Measurements from ENCODE around the gene WFS1. TPM values are rescaled to one million over a fixed set of nuclear protein-coding genes. Genes with fewer than 3 reads are reported as not detected.

Gene WFS1
- total and polyA plus RNA-seq, 2 of the 13 experiments (the other 11 are each of a cell fraction or from before 2014, with no cell fraction given): 39.1 to 42.2 TPM

- TF ChIP-seq DRAP1 (CRISPR knock-in tag; IDR thresholded peaks at IDR 0.05) (no peak), ZNF660 (CRISPR knock-in tag; IDR thresholded peaks at IDR 0.05; ENCODE audit: borderline replicate concordance, low read depth) (no peak), ZMYM3 (CRISPR knock-in tag; IDR thresholded peaks at IDR 0.05) (no peak), GATAD2A (CRISPR knock-in tag; IDR thresholded peaks at IDR 0.05) (peak; percentile 36; the same call in 1 of the 2 replicates), ZNF607 (CRISPR knock-in tag; IDR thresholded peaks at IDR 0.05; ENCODE audit: borderline replicate concordance) (no peak), ZNF615 (CRISPR knock-in tag; IDR thresholded peaks at IDR 0.05; ENCODE audit: borderline replicate concordance) (peak; percentile 72; the same call in 1 of the 2 replicates), ZFX (CRISPR knock-in tag; IDR thresholded peaks at IDR 0.05; ENCODE audit: low read depth) (peak; percentile 64), ZNF451 (CRISPR knock-in tag; IDR thresholded peaks at IDR 0.05) (no peak), ATF2 (CRISPR knock-in tag; IDR thresholded peaks at IDR 0.05) (no peak), SP5 (CRISPR knock-in tag; IDR thresholded peaks at IDR 0.05; ENCODE audit: borderline replicate concordance, low read depth) (no peak), ZNF160 (CRISPR knock-in tag; IDR thresholded peaks at IDR 0.05) (no peak), RNF219 (CRISPR knock-in tag; IDR thresholded peaks at IDR 0.05) (no peak), ZNF460 (CRISPR knock-in tag; IDR thresholded peaks at IDR 0.05; ENCODE audit: borderline replicate concordance) (no peak), POLR2AphosphoS5 (IDR thresholded peaks at IDR 0.05; ENCODE audit: low read depth, low read length) (no peak)
- TF ChIP-seq, protein P1, sequence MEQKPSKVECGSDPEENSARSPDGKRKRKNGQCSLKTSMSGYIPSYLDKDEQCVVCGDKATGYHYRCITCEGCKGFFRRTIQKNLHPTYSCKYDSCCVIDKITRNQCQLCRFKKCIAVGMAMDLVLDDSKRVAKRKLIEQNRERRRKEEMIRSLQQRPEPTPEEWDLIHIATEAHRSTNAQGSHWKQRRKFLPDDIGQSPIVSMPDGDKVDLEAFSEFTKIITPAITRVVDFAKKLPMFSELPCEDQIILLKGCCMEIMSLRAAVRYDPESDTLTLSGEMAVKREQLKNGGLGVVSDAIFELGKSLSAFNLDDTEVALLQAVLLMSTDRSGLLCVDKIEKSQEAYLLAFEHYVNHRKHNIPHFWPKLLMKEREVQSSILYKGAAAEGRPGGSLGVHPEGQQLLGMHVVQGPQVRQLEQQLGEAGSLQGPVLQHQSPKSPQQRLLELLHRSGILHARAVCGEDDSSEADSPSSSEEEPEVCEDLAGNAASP (CRISPR knock-in tag; IDR thresholded peaks at IDR 0.05; ENCODE audit: borderline replicate concordance): no peak
- TF ChIP-seq, protein P2, sequence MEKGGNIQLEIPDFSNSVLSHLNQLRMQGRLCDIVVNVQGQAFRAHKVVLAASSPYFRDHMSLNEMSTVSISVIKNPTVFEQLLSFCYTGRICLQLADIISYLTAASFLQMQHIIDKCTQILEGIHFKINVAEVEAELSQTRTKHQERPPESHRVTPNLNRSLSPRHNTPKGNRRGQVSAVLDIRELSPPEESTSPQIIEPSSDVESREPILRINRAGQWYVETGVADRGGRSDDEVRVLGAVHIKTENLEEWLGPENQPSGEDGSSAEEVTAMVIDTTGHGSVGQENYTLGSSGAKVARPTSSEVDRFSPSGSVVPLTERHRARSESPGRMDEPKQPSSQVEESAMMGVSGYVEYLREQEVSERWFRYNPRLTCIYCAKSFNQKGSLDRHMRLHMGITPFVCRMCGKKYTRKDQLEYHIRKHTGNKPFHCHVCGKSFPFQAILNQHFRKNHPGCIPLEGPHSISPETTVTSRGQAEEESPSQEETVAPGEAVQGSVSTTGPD (CRISPR knock-in tag; IDR thresholded peaks at IDR 0.05): no peak
- TF ChIP-seq, protein P3, sequence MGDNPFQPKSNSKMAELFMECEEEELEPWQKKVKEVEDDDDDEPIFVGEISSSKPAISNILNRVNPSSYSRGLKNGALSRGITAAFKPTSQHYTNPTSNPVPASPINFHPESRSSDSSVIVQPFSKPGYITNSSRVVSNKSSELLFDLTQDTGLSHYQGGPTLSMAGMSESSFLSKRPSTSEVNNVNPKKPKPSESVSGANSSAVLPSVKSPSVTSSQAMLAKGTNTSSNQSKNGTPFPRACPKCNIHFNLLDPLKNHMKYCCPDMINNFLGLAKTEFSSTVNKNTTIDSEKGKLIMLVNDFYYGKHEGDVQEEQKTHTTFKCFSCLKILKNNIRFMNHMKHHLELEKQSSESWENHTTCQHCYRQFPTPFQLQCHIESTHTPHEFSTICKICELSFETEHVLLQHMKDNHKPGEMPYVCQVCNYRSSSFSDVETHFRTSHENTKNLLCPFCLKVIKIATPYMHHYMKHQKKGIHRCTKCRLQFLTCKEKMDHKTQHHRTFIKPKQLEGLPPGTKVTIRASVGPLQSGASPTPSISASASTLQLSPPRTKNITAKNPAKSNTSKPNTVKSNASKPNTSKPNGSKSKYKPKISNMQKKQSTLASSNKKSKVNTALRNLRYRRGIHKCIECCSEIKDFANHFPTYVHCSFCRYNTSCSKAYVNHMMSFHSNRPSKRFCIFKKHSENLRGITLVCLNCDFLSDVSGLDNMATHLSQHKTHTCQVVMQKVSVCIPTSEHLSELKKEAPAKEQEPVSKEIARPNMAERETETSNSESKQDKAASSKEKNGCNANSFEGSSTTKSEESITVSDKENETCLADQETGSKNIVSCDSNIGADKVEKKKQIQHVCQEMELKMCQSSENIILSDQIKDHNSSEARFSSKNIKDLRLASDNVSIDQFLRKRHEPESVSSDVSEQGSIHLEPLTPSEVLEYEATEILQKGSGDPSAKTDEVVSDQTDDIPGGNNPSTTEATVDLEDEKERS (CRISPR knock-in tag; IDR thresholded peaks at IDR 0.05): no peak
- TF ChIP-seq, protein P4, sequence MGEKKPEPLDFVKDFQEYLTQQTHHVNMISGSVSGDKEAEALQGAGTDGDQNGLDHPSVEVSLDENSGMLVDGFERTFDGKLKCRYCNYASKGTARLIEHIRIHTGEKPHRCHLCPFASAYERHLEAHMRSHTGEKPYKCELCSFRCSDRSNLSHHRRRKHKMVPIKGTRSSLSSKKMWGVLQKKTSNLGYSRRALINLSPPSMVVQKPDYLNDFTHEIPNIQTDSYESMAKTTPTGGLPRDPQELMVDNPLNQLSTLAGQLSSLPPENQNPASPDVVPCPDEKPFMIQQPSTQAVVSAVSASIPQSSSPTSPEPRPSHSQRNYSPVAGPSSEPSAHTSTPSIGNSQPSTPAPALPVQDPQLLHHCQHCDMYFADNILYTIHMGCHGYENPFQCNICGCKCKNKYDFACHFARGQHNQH (CRISPR knock-in tag; IDR thresholded peaks at IDR 0.05): no peak
Measured at GRCh38 chr4:6277139-6277802, 7.6 kb downstream of the WFS1 start (continued).
